HepG2 (cell line): Measurements from ENCODE around the gene RHBDD1. TPM values are rescaled to one million over a fixed set of nuclear protein-coding genes. Genes with fewer than 3 reads are reported as not detected.
A peak's percentile ranks its signal among the peaks of the same experiment; 100 is the strongest.

ENCODE experiments used
- CBX5 ChIP-seq: sonication (generic); formaldehyde crosslinking; IDR thresholded peaks from 2 replicates; pipeline ENCODE4 v1.4.0; 2020; ENCODE audit warnings: missing genetic modification reagents, borderline replicate concordance
- ERF ChIP-seq: IDR thresholded peaks from 2 replicates; pipeline ENCODE4 v1.6.1; 2018; ENCODE audit warnings: missing biosample characterization, missing genetic modification reagents
- HCFC1 ChIP-seq: fragments of 150-350 bp; IDR thresholded peaks from 2 replicates; pipeline ENCODE4 v1.6.1; 2014; ENCODE audit warnings: low read depth, low read length
- IRF2 ChIP-seq: IDR thresholded peaks from 2 replicates; pipeline ENCODE4 v1.6.1; 2018; ENCODE audit warnings: missing genetic modification reagents, missing compliant biosample characterization
- KAT7 ChIP-seq: IDR thresholded peaks from 2 replicates; pipeline ENCODE4 v1.6.1; 2018; ENCODE audit warnings: borderline replicate concordance, missing compliant biosample characterization
- KDM4B ChIP-seq: sonication (generic); formaldehyde crosslinking; IDR thresholded peaks from 2 replicates; pipeline ENCODE4 v1.4.0; 2020; ENCODE audit warnings: missing genetic modification reagents
- KDM5B ChIP-seq: sonication (generic); formaldehyde crosslinking; IDR thresholded peaks from 2 replicates; pipeline ENCODE4 v1.4.0; 2020; ENCODE audit warnings: missing genetic modification reagents, mild to moderate bottlenecking, borderline replicate concordance
- MIXL1 ChIP-seq: IDR thresholded peaks from 2 replicates; pipeline ENCODE4 v1.6.1; 2016
- NCOA1 ChIP-seq: sonication (generic); formaldehyde crosslinking; IDR thresholded peaks from 2 replicates; pipeline ENCODE4 v1.9.0; 2021; ENCODE audit warnings: missing genetic modification reagents
- PATZ1 ChIP-seq: sonication (generic); formaldehyde crosslinking; IDR thresholded peaks from 2 replicates; pipeline ENCODE4 v1.4.0; 2020; ENCODE audit warnings: missing genetic modification reagents
- PHF21A ChIP-seq: sonication (generic); formaldehyde crosslinking; IDR thresholded peaks from 2 replicates; pipeline ENCODE4 v1.5.0; 2020; ENCODE audit warnings: mild to moderate bottlenecking, missing genetic modification reagents
- PLSCR1 ChIP-seq: sonication (generic); formaldehyde crosslinking; IDR thresholded peaks from 2 replicates; pipeline ENCODE4 v1.5.0; 2020; ENCODE audit warnings: missing genetic modification reagents, mild to moderate bottlenecking, borderline replicate concordance
- RFX1 ChIP-seq: fragments of 450-650 bp; IDR thresholded peaks from 2 replicates; pipeline ENCODE4 v1.6.1; 2017
- SIN3B ChIP-seq: fragments of 150-350 bp; IDR thresholded peaks from 2 replicates; pipeline ENCODE4 v1.6.1; 2014; ENCODE audit warnings: low read length
- TBP ChIP-seq: sonication (generic); formaldehyde crosslinking; IDR thresholded peaks from 2 replicates; pipeline ENCODE4 v1.5.0; 2020; ENCODE audit warnings: missing genetic modification reagents
- TBX3 ChIP-seq: fragments of 450-650 bp; IDR thresholded peaks from 2 replicates; pipeline ENCODE4 v1.6.1; 2017; ENCODE audit warnings: antibody characterized with exemption, mild to moderate bottlenecking, inconsistent platforms, borderline replicate concordance
- ZNF10 ChIP-seq: sonication (generic); formaldehyde crosslinking; IDR thresholded peaks from 2 replicates; pipeline ENCODE4 v1.4.0; 2020; ENCODE audit warnings: mild to moderate bottlenecking, low read depth, missing genetic modification reagents, borderline replicate concordance
- ZNF274 ChIP-seq: sonication (generic); formaldehyde crosslinking; IDR thresholded peaks from 2 replicates; pipeline ENCODE4 v1.5.1; 2020; ENCODE audit warnings: mild to moderate bottlenecking, missing genetic modification reagents
- ZNF367 ChIP-seq: sonication (generic); formaldehyde crosslinking; IDR thresholded peaks from 2 replicates; pipeline ENCODE4 v1.4.0; 2020; ENCODE audit warnings: missing genetic modification reagents, borderline replicate concordance
- ZNF460 ChIP-seq: sonication (generic); formaldehyde crosslinking; IDR thresholded peaks from 2 replicates; pipeline ENCODE4 v1.5.1; 2020; ENCODE audit warnings: missing genetic modification reagents, mild to moderate bottlenecking, borderline replicate concordance
- ZNF484 ChIP-seq: sonication (generic); formaldehyde crosslinking; IDR thresholded peaks from 2 replicates; pipeline ENCODE4 v1.5.1; 2020; ENCODE audit warnings: mild to moderate bottlenecking, low read depth, missing genetic modification reagents, borderline replicate concordance
- ZNF556 ChIP-seq: sonication (generic); formaldehyde crosslinking; IDR thresholded peaks from 2 replicates; pipeline ENCODE4 v1.4.0; 2020; ENCODE audit warnings: mild to moderate bottlenecking, missing genetic modification reagents, borderline replicate concordance
- ZNF720 ChIP-seq: sonication (generic); formaldehyde crosslinking; IDR thresholded peaks from 2 replicates; pipeline ENCODE4 v1.4.0; 2020; ENCODE audit warnings: missing genetic modification reagents
- ZSCAN29 ChIP-seq: sonication (generic); formaldehyde crosslinking; conservative IDR thresholded peaks from 2 replicates; pipeline ENCODE4 v1.4.0; 2020; ENCODE audit warnings: mild to moderate bottlenecking, missing genetic modification reagents
- ZSCAN31 ChIP-seq: sonication (generic); formaldehyde crosslinking; IDR thresholded peaks from 2 replicates; pipeline ENCODE4 v1.5.0; 2020; ENCODE audit warnings: low read depth, mild to moderate bottlenecking, missing genetic modification reagents
- polyA plus RNA-seq, 8 experiments: library from polyadenylated mRNA; depleted of rRNA in 3 of 8; stranded (reverse) in 7 of 8; unstranded in 1 of 8; fragments of >200 nt; fragmentation: Illumina TruSeq in 4 of 8; extraction: Trizol in 4 of 8; gene quantifications; 2 replicates each; pipeline versions ENCODE4 v1.2.1 to v1.2.3, GENCODE V29; 2011 to 2016; ENCODE audit warnings: low read depth in 4 of 8, missing spikeins in 1 of 8, mixed read lengths in 1 of 8; ENCODE audit not compliant: insufficient read depth in 1 of 8
- total RNA-seq, 5 experiments: library from RNA; depleted of rRNA; stranded (reverse); fragments of >200 nt; fragmentation: Illumina TruSeq; extraction: Trizol; gene quantifications; 2 replicates each; pipeline ENCODE4 v1.2.3, GENCODE V29; 2016; ENCODE audit warnings: low read depth in 1 of 5

The RHBDD1 gene
- total and polyA plus RNA-seq, 2 of the 13 experiments (the other 11 are each of a cell fraction or from before 2014, with no cell fraction given), result 8.2 to 9.5 TPM

- TF ChIP-seq PATZ1, result peak; percentile 90
- TF ChIP-seq ZNF556, result peak; percentile 95
- TF ChIP-seq CBX5 (CRISPR knock-in tag), result peak; percentile 79; the same call in 1 of the 2 replicates
- peak; percentile 60; the same call in 1 of the 2 replicates for TF ChIP-seq KAT7 (CRISPR knock-in tag)
- no peak for TF ChIP-seq ZNF10 (CRISPR knock-in tag)
- no peak; the same call in none of the 2 replicates for TF ChIP-seq ZSCAN29
- peak; percentile 70 for TF ChIP-seq ZSCAN31 (CRISPR knock-in tag)
- TF ChIP-seq SIN3B, result no peak
- TF ChIP-seq ZNF484 (CRISPR knock-in tag), result no peak
- TF ChIP-seq MIXL1, result peak; percentile 94
- TF ChIP-seq ZNF720 (CRISPR knock-in tag), result no peak
- no peak for TF ChIP-seq KDM5B (CRISPR knock-in tag)
- peak; percentile 35; the same call in 1 of the 2 replicates for TF ChIP-seq KDM4B
- peak; percentile 93; the same call in 1 of the 2 replicates for TF ChIP-seq IRF2 (CRISPR knock-in tag)
- TF ChIP-seq ZNF274 (CRISPR knock-in tag), result no peak
- no peak for TF ChIP-seq HCFC1
- no peak for TF ChIP-seq PLSCR1 (CRISPR knock-in tag)
- TF ChIP-seq NCOA1 (CRISPR knock-in tag), result peak; percentile 95; the same call in 1 of the 2 replicates
- 0 out of 2 replicates have a peak, but pooled peaks have one; percentile 28 for TF ChIP-seq ZNF460
- TF ChIP-seq PHF21A, result peak; percentile 98
- peak; percentile 81 for TF ChIP-seq ERF (CRISPR knock-in tag)
- 0 out of 2 replicates have a peak, but pooled peaks have one; percentile 20 for TF ChIP-seq TBP (CRISPR knock-in tag)
- TF ChIP-seq ZNF367 (CRISPR knock-in tag), result no peak
- TF ChIP-seq TBX3, result peak; percentile 97
- no peak for TF ChIP-seq RFX1
Measured at GRCh38 chr2:226799976-226800940, 35.6 kb upstream of the RHBDD1 start (continued).
